NT2/D1 (cell line): Measurements from ENCODE around the gene MMD.
A peak's percentile ranks its signal among the peaks of the same experiment; 100 is the strongest.

Source experiments
- DNase-seq: peaks from one replicate; pipeline ENCODE4 v3.0.0-alpha.2; 2011; ENCODE audit warnings: low read depth, low spot score
- H3K27me3 ChIP-seq: 2 replicates; pipeline ENCODE4 v1.6.0; 2011; ENCODE audit warnings: mild to moderate bottlenecking; ENCODE audit not compliant: insufficient read length, insufficient read depth
- H3K36me3 ChIP-seq: 2 replicates; pipeline ENCODE4 v1.6.1; 2011; ENCODE audit warnings: mild to moderate bottlenecking, low read length, mixed read lengths; ENCODE audit not compliant: insufficient read depth, insufficient read length
- H3K4me1 ChIP-seq: 2 replicates; pipeline ENCODE4 v1.5.1; 2011; ENCODE audit not compliant: insufficient read depth, insufficient read length
- H3K4me3 ChIP-seq: 2 replicates; pipeline ENCODE4 v1.5.1; 2011; ENCODE audit warnings: low read depth; ENCODE audit not compliant: insufficient read length
- H3K9ac ChIP-seq: 2 replicates; pipeline ENCODE4 v1.6.0; 2011; ENCODE audit warnings: low read depth; ENCODE audit not compliant: insufficient read length
- H3K9me3 ChIP-seq: 2 replicates; pipeline ENCODE4 v1.5.1; 2011; ENCODE audit warnings: mild to moderate bottlenecking, low read length; ENCODE audit not compliant: insufficient read depth
- SUZ12 ChIP-seq: IDR thresholded peaks from 2 replicates; pipeline ENCODE4 v1.6.1; 2011; ENCODE audit not compliant: insufficient read length, insufficient read depth; ENCODE audit errors: extremely low read depth
- YY1 ChIP-seq: IDR thresholded peaks from 2 replicates; pipeline ENCODE4 v1.6.1; 2011; ENCODE audit not compliant: insufficient read length, insufficient read depth
- ZNF274 ChIP-seq: IDR thresholded peaks from 2 replicates; pipeline ENCODE4 v1.6.1; 2011; ENCODE audit warnings: mild to moderate bottlenecking, low read depth, low read length

The MMD gene

DNA sequence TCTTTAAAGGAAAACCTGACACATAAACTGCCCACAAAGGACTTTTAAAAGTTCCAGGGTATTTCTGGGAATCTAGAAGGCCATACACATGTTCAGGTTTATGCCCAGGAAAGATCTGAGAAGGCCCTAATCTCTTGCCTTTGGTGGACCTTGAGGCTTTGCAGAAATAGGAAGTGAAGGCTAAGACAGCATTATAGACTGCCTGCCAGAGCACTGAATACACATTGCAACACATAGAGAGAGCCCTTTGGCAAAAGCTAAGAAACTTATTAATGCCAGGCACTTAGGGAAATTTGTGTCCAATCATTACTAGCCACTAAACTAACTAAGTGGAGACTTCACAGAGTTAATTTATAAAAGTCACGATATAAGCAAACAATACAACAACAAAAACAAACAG, 70.4 kb downstream of the MMD start:
- H3K4me3 ChIP-seq, result no peak overlapping the region
- no peaks in the 10 kb centered on the region for H3K36me3 ChIP-seq
- H3K4me1 ChIP-seq, result no peaks in the 10 kb centered on the region
- TF ChIP-seq SUZ12, result no peak
- no peak for TF ChIP-seq ZNF274
- no peak for TF ChIP-seq YY1
- no peak for DNase-seq
- no peaks in the 10 kb centered on the region for H3K27me3 ChIP-seq
- H3K9me3 ChIP-seq, result peaks cover 8% of the 10 kb centered on the region; the same call in 1 of the 2 replicates
- no peak overlapping the region for H3K9ac ChIP-seq

- TF ChIP-seq YY1 (no peak), SUZ12 (no peak), ZNF274 (no peak)
- peak; percentile 52 for DNase-seq
- Histone ChIP-seq H3K4me3 (no peak overlapping the region), H3K9me3 (peaks cover 8% of the 10 kb centered on the region; the same call in 1 of the 2 replicates), H3K27me3 (no peaks in the 10 kb centered on the region), H3K9ac (no peak overlapping the region), H3K36me3 (no peaks in the 10 kb centered on the region), H3K4me1 (no peaks in the 10 kb centered on the region)
Observed at GRCh38 chr17:55350825-55351205, 70.8 kb downstream of the MMD start.

GRCh38 chr17:55348749-55349354, 72.8 kb downstream of the MMD start:
- Histone ChIP-seq H3K36me3 (no peaks in the 10 kb centered on the region), H3K27me3 (no peaks in the 10 kb centered on the region), H3K4me1 (no peaks in the 10 kb centered on the region), H3K9me3 (peaks cover 8% of the 10 kb centered on the region; the same call in 1 of the 2 replicates), H3K9ac (no peak overlapping the region), H3K4me3 (no peak overlapping the region)
- DNase-seq, result no peak
- no peak for TF ChIP-seq SUZ12
- TF ChIP-seq ZNF274, result no peak
- no peak for TF ChIP-seq YY1

- Histone ChIP-seq H3K4me1 (no peaks in the 10 kb centered on the region), H3K4me3 (no peak overlapping the region), H3K9ac (no peak overlapping the region), H3K27me3 (no peaks in the 10 kb centered on the region), H3K9me3 (peaks cover 8% of the 10 kb centered on the region; the same call in 1 of the 2 replicates), H3K36me3 (no peaks in the 10 kb centered on the region)
- no peak for DNase-seq
- TF ChIP-seq YY1, result no peak
Observed at GRCh38 chr17:55347341-55347740, 74.3 kb downstream of the MMD start.

DNA sequence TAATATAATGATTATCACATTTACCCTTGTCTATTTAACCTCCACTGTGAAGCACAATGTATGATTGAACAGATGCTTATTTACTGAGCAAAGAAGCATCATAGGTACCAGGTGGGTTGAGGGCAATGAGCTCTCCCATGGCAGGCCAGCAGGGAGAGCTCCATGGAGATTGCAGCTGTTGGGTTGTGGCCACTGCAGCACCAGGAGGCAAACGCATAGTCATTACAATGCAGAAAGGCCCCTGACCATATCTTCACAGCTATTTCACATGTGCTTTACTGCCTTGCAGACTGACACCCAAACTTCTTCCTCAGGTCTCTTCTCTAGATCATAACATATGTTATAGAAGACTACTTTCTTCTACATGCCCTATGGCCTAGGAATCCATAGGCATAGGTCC, 75.0 kb downstream of the MMD start:
- Histone ChIP-seq H3K36me3 (no peaks in the 10 kb centered on the region), H3K9ac (no peak overlapping the region), H3K4me1 (no peaks in the 10 kb centered on the region), H3K27me3 (no peaks in the 10 kb centered on the region), H3K4me3 (no peak overlapping the region), H3K9me3 (peaks cover 8% of the 10 kb centered on the region; the same call in 1 of the 2 replicates)
- TF ChIP-seq YY1 (no peak), ZNF274 (no peak), SUZ12 (no peak)
- DNase-seq, result no peak

- Histone ChIP-seq H3K9ac (no peak overlapping the region), H3K4me3 (no peak overlapping the region), H3K36me3 (no peaks in the 10 kb centered on the region), H3K4me1 (no peaks in the 10 kb centered on the region), H3K9me3 (peaks cover 8% of the 10 kb centered on the region; the same call in 1 of the 2 replicates), H3K27me3 (no peaks in the 10 kb centered on the region)
- DNase-seq, result no peak
- TF ChIP-seq YY1, result no peak
- TF ChIP-seq SUZ12, result no peak
- TF ChIP-seq ZNF274, result no peak
Observed at GRCh38 chr17:55345132-55345531, 76.5 kb downstream of the MMD start.

GRCh38 chr17:55344514-55344997, 77.1 kb downstream of the MMD start:
- DNase-seq, result no peak
- no peak overlapping the region for H3K9ac ChIP-seq

More at GRCh38 chr17:55344514-55344997, 77.1 kb downstream of the MMD start:
- TF ChIP-seq YY1 (no peak), ZNF274 (no peak), SUZ12 (no peak)
- Histone ChIP-seq H3K36me3 (no peaks in the 10 kb centered on the region), H3K4me1 (no peaks in the 10 kb centered on the region), H3K27me3 (no peaks in the 10 kb centered on the region), H3K4me3 (no peak overlapping the region), H3K9me3 (peaks cover 8% of the 10 kb centered on the region; the same call in 1 of the 2 replicates)
